H1 (cell line): ENCODE measurements around the gene BTRC. TPM values are rescaled to one million over a fixed set of nuclear protein-coding genes. Genes with fewer than 3 reads are reported as not detected.

ENCODE experiments used
- CTCF ChIA-PET: fragments of 300-600 bp; sonication (Branson Sonifier 250); formaldehyde crosslinking; loops from one replicate; lab custom pipeline; 2021; ENCODE audit not compliant: partially characterized antibody; lab: Charles Lee
- POLR2A ChIA-PET: fragments of 300-600 bp; sonication (Branson Sonifier 250); formaldehyde crosslinking; loops from one replicate; lab custom pipeline; 2021; ENCODE audit warnings: inconsistent platforms; ENCODE audit not compliant: partially characterized antibody; lab: Charles Lee
- DNase-seq, 2 experiments: peaks; one replicate each; pipeline versions ENCODE4 v3.0.0 to v3.0.0-alpha.2; 2010 to 2022; ENCODE audit warnings: low spot score in 2 of 2, low read depth in 1 of 2, mixed read lengths in 1 of 2
- FAIRE-seq: peaks from 2 replicates; lab custom pipeline; 2011; peaks lifted over from hg19 to GRCh38; lab: Jason Lieb, UNC
- H2AFZ ChIP-seq: 2 replicates; pipeline ENCODE4 v1.8.1; 2012; ENCODE audit warnings: low read length, inconsistent platforms
- H2AK5ac ChIP-seq: 2 replicates; pipeline ENCODE4 v1.6.1; 2013; ENCODE audit warnings: low read depth, low read length
- H2BK120ac ChIP-seq: replicated peaks from 2 replicates; pipeline ENCODE3; 2013; ENCODE audit warnings: low read depth, low read length, inconsistent platforms
- H2BK12ac ChIP-seq: 2 replicates; pipeline ENCODE4 v1.6.1; 2013; ENCODE audit warnings: low read depth, low read length
- H2BK15ac ChIP-seq: 2 replicates; pipeline ENCODE4 v1.6.1; 2013; ENCODE audit warnings: low read length
- H2BK20ac ChIP-seq: 2 replicates; pipeline ENCODE4 v1.6.1; 2013; ENCODE audit warnings: low read length
- H2BK5ac ChIP-seq: 2 replicates; pipeline ENCODE4 v1.6.1; 2013; ENCODE audit warnings: low read depth, low read length
- H3K14ac ChIP-seq: 2 replicates; pipeline ENCODE4 v1.6.1; 2013; ENCODE audit warnings: inconsistent platforms; ENCODE audit not compliant: insufficient read length
- H3K18ac ChIP-seq: 2 replicates; pipeline ENCODE4 v1.6.1; 2013; ENCODE audit warnings: low read length; ENCODE audit errors: extremely low read depth
- H3K23ac ChIP-seq: 2 replicates; pipeline ENCODE4 v1.6.1; 2013; ENCODE audit warnings: inconsistent platforms; ENCODE audit not compliant: insufficient read length
- H3K23me2 ChIP-seq: 2 replicates; pipeline ENCODE4 v1.6.1; 2013; ENCODE audit warnings: low read depth, low read length
- H3K27ac ChIP-seq: 2 replicates; pipeline ENCODE4 v1.6.1; 2011; ENCODE audit warnings: low read depth, low read length, inconsistent platforms
- H3K27me3 ChIP-seq, 4 experiments: replicated peaks in 1 of 4; 1 replicate in 1 of 4; 2 replicates in 3 of 4; pipeline versions ENCODE4 v1.6.1 to v1.8.1; 2011 to 2013; ENCODE audit warnings: low read length in 3 of 4, mild to moderate bottlenecking in 3 of 4, inconsistent platforms in 2 of 4, mixed read lengths in 2 of 4, moderate library complexity in 1 of 4; ENCODE audit not compliant: control insufficient read depth in 3 of 4, insufficient read depth in 3 of 4; ENCODE audit errors: extremely low read depth in 1 of 4
- H3K36me3 ChIP-seq, 4 experiments: 2 replicates each; pipeline versions ENCODE4 v1.6.1 to v1.8.1; 2011 to 2013; ENCODE audit warnings: mild to moderate bottlenecking in 4 of 4, low read length in 3 of 4, moderate library complexity in 2 of 4, control low read depth in 1 of 4, inconsistent platforms in 1 of 4; ENCODE audit not compliant: insufficient read depth in 4 of 4, control insufficient read depth in 2 of 4
- H3K4ac ChIP-seq: replicated peaks from 2 replicates; pipeline ENCODE3; 2013; ENCODE audit warnings: low read length, low read depth, mixed read lengths, inconsistent platforms; ENCODE audit not compliant: insufficient read length
- H3K4me1 ChIP-seq, 4 experiments: replicated peaks in 1 of 4; 1 replicate in 1 of 4; 2 replicates in 3 of 4; pipeline versions ENCODE4 v1.6.1 to v1.8.1; 2011 to 2013; ENCODE audit warnings: low read length in 3 of 4, inconsistent platforms in 2 of 4, mixed read lengths in 1 of 4; ENCODE audit not compliant: insufficient read depth in 4 of 4, control insufficient read depth in 3 of 4
- H3K4me2 ChIP-seq, 2 experiments: 2 replicates each; pipeline versions ENCODE4 v1.6.1 to v1.8.1; 2011 to 2013; ENCODE audit warnings: low read depth in 2 of 2, low read length in 2 of 2, control low read depth in 1 of 2, inconsistent platforms in 1 of 2, mild to moderate bottlenecking in 1 of 2; ENCODE audit not compliant: insufficient read depth in 1 of 2
- H3K4me3 ChIP-seq, 4 experiments: fragments of 200-600, 300-600 bp in 1 of 4; sonication (generic), shearing (Covaris generic), sonication (Bioruptor Twin) in 1 of 4; 2 replicates each; pipeline versions ENCODE4 v1.5.1 to v1.8.1; 2011 to 2016; ENCODE audit warnings: low read length in 4 of 4, low read depth in 3 of 4, control low read depth in 2 of 4, inconsistent platforms in 2 of 4, mild to moderate bottlenecking in 2 of 4, mixed read lengths in 1 of 4, moderate library complexity in 1 of 4; ENCODE audit not compliant: insufficient read depth in 2 of 4; ENCODE audit errors: extremely low read depth in 1 of 4
- H3K56ac ChIP-seq: replicated peaks from 2 replicates; pipeline ENCODE3; 2013; ENCODE audit warnings: low read depth, mild to moderate bottlenecking, mixed read lengths, low read length, inconsistent platforms; ENCODE audit not compliant: insufficient read length
- H3K79me1 ChIP-seq: 2 replicates; pipeline ENCODE4 v1.6.1; 2013; ENCODE audit warnings: low read depth, low read length, control low read depth
- H3K79me2 ChIP-seq, 2 experiments: 2 replicates each; pipeline versions ENCODE4 v1.6.1 to v1.8.1; 2012 to 2013; ENCODE audit warnings: low read length in 2 of 2, mild to moderate bottlenecking in 2 of 2, inconsistent platforms in 1 of 2; ENCODE audit not compliant: insufficient read depth in 2 of 2, control insufficient read depth in 1 of 2
- H3K9ac ChIP-seq, 4 experiments: replicated peaks in 1 of 4; 1 replicate in 1 of 4; 2 replicates in 3 of 4; pipeline versions ENCODE4 v1.6.1 to v1.8.1; 2011 to 2013; ENCODE audit warnings: low read depth in 3 of 4, low read length in 3 of 4, control low read depth in 2 of 4, mild to moderate bottlenecking in 2 of 4, moderate library complexity in 2 of 4, inconsistent platforms in 1 of 4; ENCODE audit errors: extremely low read depth in 1 of 4
- H3K9me3 ChIP-seq, 2 experiments: 2 replicates each; pipeline versions ENCODE4 v1.6.1 to v1.8.1; 2012 to 2013; ENCODE audit warnings: mild to moderate bottlenecking in 2 of 2, moderate library complexity in 2 of 2, control low read depth in 1 of 2, inconsistent platforms in 1 of 2, low read depth in 1 of 2, low read length in 1 of 2, mixed read lengths in 1 of 2; ENCODE audit not compliant: insufficient read depth in 2 of 2
- H4K20me1 ChIP-seq, 2 experiments: replicated peaks in 1 of 2; 2 replicates each; pipeline versions ENCODE3 to v1.8.1; 2011 to 2013; ENCODE audit warnings: inconsistent platforms in 2 of 2, low read length in 2 of 2, mild to moderate bottlenecking in 1 of 2; ENCODE audit not compliant: insufficient read depth in 2 of 2, control insufficient read depth in 1 of 2
- H4K5ac ChIP-seq: 2 replicates; pipeline ENCODE4 v1.6.1; 2013; ENCODE audit warnings: low read length, low read depth, mixed read lengths, inconsistent platforms; ENCODE audit not compliant: insufficient read length
- H4K8ac ChIP-seq: 2 replicates; pipeline ENCODE4 v1.8.0; 2013; ENCODE audit warnings: mild to moderate bottlenecking, moderate library complexity, low read length, inconsistent platforms; ENCODE audit not compliant: insufficient read depth; ENCODE audit errors: extremely low read depth
- H4K91ac ChIP-seq: replicated peaks from 2 replicates; pipeline ENCODE3; 2013; ENCODE audit warnings: low read length, mixed read lengths, inconsistent platforms; ENCODE audit not compliant: insufficient read length
- ASH2L ChIP-seq: fragments of 200-600, 300-600 bp; sonication (generic); IDR thresholded peaks from one replicate; pipeline ENCODE4 v1.7.1; 2017; ENCODE audit warnings: low read length
- CHD2 ChIP-seq: IDR thresholded peaks from 2 replicates; pipeline ENCODE4 v1.6.1; 2012; ENCODE audit warnings: low read length, improper control_type of control experiment
- SRF ChIP-seq: IDR thresholded peaks from 2 replicates; pipeline ENCODE4 v1.6.1; 2011; ENCODE audit warnings: mild to moderate bottlenecking, low read depth, low read length, moderate library complexity
- WGBS, 2 experiments: shearing (Covaris generic) in 1 of 2; methylation state at CpG; one replicate each; pipeline versions ENCODE4 v1.1.6 to v1.1.7; 2013 to 2015; ENCODE audit warnings: low lambda C conversion rate in 2 of 2, mixed read lengths in 2 of 2, inconsistent platforms in 1 of 2, low coverage in 1 of 2, missing lambda C conversion rate in 1 of 2; ENCODE audit not compliant: insufficient replicate concordance in 2 of 2, insufficient coverage in 1 of 2, insufficient read length in 1 of 2; ENCODE audit errors: extremely low coverage in 1 of 2, missing lambda C conversion rate in 1 of 2; 5-methylcytosine and 5-hydroxymethylcytosine counted together
- polyA plus RNA-seq, 7 experiments: library from polyadenylated mRNA; depleted of rRNA in 3 of 7; stranded (reverse) in 5 of 7; unstranded in 2 of 7; fragments of >200 nt in 5 of 7; fragments of 200-250 nt in 2 of 7; gene quantifications; 1 replicate in 5 of 7; 2 replicates in 1 of 7; 4 replicates in 1 of 7; pipeline versions ENCODE4 v1.2.1 to v1.2.3, GENCODE V29; 2011 to 2013; ENCODE audit warnings: missing spikeins in 2 of 7, mixed read lengths in 2 of 7
- total RNA-seq: library from RNA; stranded (reverse); fragmentation: NEBNext Ultra II Directional; extraction: Animal tissue kit (Norgen Biotek cat#: 25700); gene quantifications from 2 replicates; pipeline ENCODE4 v1.2.1, GENCODE V29; 2021
- TF ChIP-seq, protein P1 (sequence below): IDR thresholded peaks from 2 replicates; pipeline ENCODE4 v1.6.1; 2011; ENCODE audit warnings: low read depth, mild to moderate bottlenecking, low read length; ENCODE audit not compliant: insufficient read depth

The BTRC gene
- total and polyA plus RNA-seq, 2 of the 8 experiments (the other 6 are each of a cell fraction or from before 2014, with no cell fraction given): 9.9 to 24.7 TPM

DNA sequence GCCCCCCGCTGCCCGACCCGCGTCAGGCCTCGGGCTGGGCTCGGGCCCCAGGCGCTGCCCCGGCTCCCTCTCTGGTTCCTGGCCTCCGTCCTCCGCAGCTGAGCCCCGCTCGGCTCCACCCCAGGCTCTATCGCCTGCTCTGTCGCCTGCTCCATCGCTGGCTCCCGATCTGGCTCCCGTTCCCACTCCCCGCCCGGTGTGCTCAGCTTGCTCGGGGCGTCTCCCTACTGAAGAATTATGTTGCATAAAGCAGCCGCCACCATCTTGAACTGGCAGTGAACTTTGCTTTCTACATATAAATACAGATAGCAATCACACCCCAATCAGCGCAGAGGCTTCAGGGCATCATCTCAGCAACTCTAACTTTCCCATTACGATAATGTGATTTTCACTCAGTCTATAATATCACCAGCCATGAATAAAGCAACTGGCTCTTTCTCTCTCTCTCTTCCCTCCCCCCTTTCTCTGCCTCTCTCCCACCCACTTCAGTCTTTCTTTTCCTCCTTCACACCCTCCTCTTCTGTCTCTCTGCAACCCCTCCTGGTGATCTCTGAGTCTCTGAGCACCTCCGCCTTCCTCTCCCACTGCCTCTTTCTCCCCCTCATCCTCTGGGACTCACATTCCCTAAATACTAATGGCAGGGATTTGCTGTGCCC lies 43.3 kb upstream of the BTRC start:
- H2BK120ac ChIP-seq: no peak overlapping the region
- H3K4me3 ChIP-seq: peak overlapping the region in 2 of 4 experiments; percentile 18 to 49; a peak in 2 of 8 replicates
- ChIA-PET CTCF (interaction anchor here (0.9 to 19.2 kb wide), 10 partner anchors 8 to 156 kb away, joined by 3 to 417 read pairs (median 10); no protein-coding TSS in a partner anchor), POLR2A (interaction anchor here (0.7 to 2.5 kb wide), 6 partner anchors 8 to 50 kb away, joined by 3 to 8 read pairs (median 5); partner anchors contain the start of gene BTRC)
- H3K18ac ChIP-seq: peak overlapping the region; percentile 24; the same call in 1 of the 2 replicates
- no peak overlapping the region for H2BK5ac ChIP-seq
- H3K9ac ChIP-seq: peak overlapping the region in 1 of 4 experiments; percentile 28; a peak in 1 of 7 replicates
- peak overlapping the region; percentile 22 for H4K91ac ChIP-seq
- H3K56ac ChIP-seq: no peak overlapping the region
- H2BK12ac ChIP-seq: peak overlapping the region; percentile 33; the same call in 1 of the 2 replicates
- H2BK20ac ChIP-seq: peak overlapping the region; percentile 62
- no peaks in the 10 kb centered on the region for H3K9me3 ChIP-seq
- no peaks in the 10 kb centered on the region for H3K36me3 ChIP-seq
- no peaks in the 10 kb centered on the region for H3K79me2 ChIP-seq
- DNase-seq: peak in 1 of 2 experiments; percentile 64
- peaks cover 0 to 13% (median 3%) of the 10 kb centered on the region in 4 experiments; a peak in 5 of 7 replicates for H3K4me1 ChIP-seq
- H4K20me1 ChIP-seq: no peaks in the 10 kb centered on the region
- WGBS, 2 experiments: 83% methylated on average over 15 of the region's 25 CpGs; no CpG with 5 or more reads in 1 of the 2 experiments
- peak overlapping the region; percentile 75; the same call in 1 of the 2 replicates for H4K8ac ChIP-seq
- no peak overlapping the region for H3K27ac ChIP-seq
- H3K4me2 ChIP-seq: peak overlapping the region; percentile 48 to 95
- peak overlapping the region; percentile 16; the same call in 1 of the 2 replicates for H2BK15ac ChIP-seq
- H3K23me2 ChIP-seq: no peaks in the 10 kb centered on the region
- no peak overlapping the region for H2AK5ac ChIP-seq
- no peaks in the 10 kb centered on the region for H3K79me1 ChIP-seq
- no peak overlapping the region for H3K4ac ChIP-seq
- no peaks in the 10 kb centered on the region; a peak in 2 of 7 replicates for H3K27me3 ChIP-seq
- TF ChIP-seq ASH2L: peak; percentile 45
- TF ChIP-seq SRF: 0 out of 2 replicates have a peak, but pooled peaks have one; percentile 16
- TF ChIP-seq CHD2: no peak
- TF ChIP-seq, protein P1, sequence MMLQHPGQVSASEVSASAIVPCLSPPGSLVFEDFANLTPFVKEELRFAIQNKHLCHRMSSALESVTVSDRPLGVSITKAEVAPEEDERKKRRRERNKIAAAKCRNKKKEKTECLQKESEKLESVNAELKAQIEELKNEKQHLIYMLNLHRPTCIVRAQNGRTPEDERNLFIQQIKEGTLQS: no peak
- no peak for FAIRE-seq
- no peak overlapping the region for H3K23ac ChIP-seq
- H2AFZ ChIP-seq: peak overlapping the region; percentile 73; the same call in 1 of the 2 replicates
- H3K14ac ChIP-seq: no peak overlapping the region
- H4K5ac ChIP-seq: no peak overlapping the region
